HepG2 (cell line): ENCODE results near the gene TEDC2. TPM values are rescaled to one million over a fixed set of nuclear protein-coding genes. Genes with fewer than 3 reads are reported as not detected.
A peak's percentile ranks its signal among the peaks of the same experiment; 100 is the strongest.

ENCODE experiments used
- ASH2L ChIP-seq: fragments of 300-600, 200-600 bp; sonication (generic); IDR thresholded peaks from 2 replicates; pipeline ENCODE4 v1.7.0; 2017; ENCODE audit warnings: low read depth, mild to moderate bottlenecking, moderate library complexity, mixed read lengths, low read length; ENCODE audit not compliant: insufficient read length
- GZF1 ChIP-seq: sonication (generic); formaldehyde crosslinking; IDR thresholded peaks from 2 replicates; pipeline ENCODE4 v1.5.1; 2020; ENCODE audit warnings: mild to moderate bottlenecking, missing genetic modification reagents
- KDM2A ChIP-seq: sonication (generic); formaldehyde crosslinking; IDR thresholded peaks from 2 replicates; pipeline ENCODE4 v1.4.0; 2020; ENCODE audit warnings: low read depth, missing genetic modification reagents, borderline replicate concordance
- KLF11 ChIP-seq: IDR thresholded peaks from 2 replicates; pipeline ENCODE4 v1.6.1; 2016; ENCODE audit warnings: missing compliant biosample characterization
- MAFF ChIP-seq: IDR thresholded peaks from 2 replicates; pipeline ENCODE4 v1.6.1; 2011; ENCODE audit warnings: low read depth, low read length, improper control_type of control experiment
- MTA1 ChIP-seq: sonication (generic); formaldehyde crosslinking; IDR thresholded peaks from 2 replicates; pipeline ENCODE4 v1.4.0; 2020; ENCODE audit warnings: missing genetic modification reagents, mild to moderate bottlenecking, borderline replicate concordance
- TARDBP ChIP-seq: sonication (generic); formaldehyde crosslinking; IDR thresholded peaks from 2 replicates; pipeline ENCODE4 v1.8.0; 2022; ENCODE audit warnings: mild to moderate bottlenecking, missing genetic modification reagents
- ZFP36L2 ChIP-seq: sonication (generic); formaldehyde crosslinking; IDR thresholded peaks from 2 replicates; pipeline ENCODE4 v1.4.0; 2020; ENCODE audit warnings: missing genetic modification reagents
- ZFP62 ChIP-seq: sonication (generic); formaldehyde crosslinking; IDR thresholded peaks from 2 replicates; pipeline ENCODE4 v1.4.0; 2020; ENCODE audit warnings: missing genetic modification reagents
- ZFY ChIP-seq: sonication (generic); formaldehyde crosslinking; IDR thresholded peaks from 2 replicates; pipeline ENCODE4 v1.4.0; 2020; ENCODE audit warnings: missing genetic modification reagents
- ZNF350 ChIP-seq: sonication (generic); formaldehyde crosslinking; IDR thresholded peaks from 2 replicates; pipeline ENCODE4 v1.4.0; 2020; ENCODE audit warnings: mild to moderate bottlenecking, low read depth, missing genetic modification reagents, borderline replicate concordance
- ZNF547 ChIP-seq: sonication (generic); formaldehyde crosslinking; IDR thresholded peaks from 2 replicates; pipeline ENCODE4 v1.5.1; 2020; ENCODE audit warnings: mild to moderate bottlenecking, missing genetic modification reagents
- polyA plus RNA-seq, 8 experiments: library from polyadenylated mRNA; depleted of rRNA in 3 of 8; stranded (reverse) in 7 of 8; unstranded in 1 of 8; fragments of >200 nt; fragmentation: Illumina TruSeq in 4 of 8; extraction: Trizol in 4 of 8; gene quantifications; 2 replicates each; pipeline versions ENCODE4 v1.2.1 to v1.2.3, GENCODE V29; 2011 to 2016; ENCODE audit warnings: low read depth in 4 of 8, missing spikeins in 1 of 8, mixed read lengths in 1 of 8; ENCODE audit not compliant: insufficient read depth in 1 of 8
- total RNA-seq, 5 experiments: library from RNA; depleted of rRNA; stranded (reverse); fragments of >200 nt; fragmentation: Illumina TruSeq; extraction: Trizol; gene quantifications; 2 replicates each; pipeline ENCODE4 v1.2.3, GENCODE V29; 2016; ENCODE audit warnings: low read depth in 1 of 5
- TF ChIP-seq, protein P1 (sequence below): sonication (generic); formaldehyde crosslinking; IDR thresholded peaks from 2 replicates; pipeline ENCODE4 v1.9.0; 2021; ENCODE audit warnings: missing genetic modification reagents, mild to moderate bottlenecking, borderline replicate concordance
- TF ChIP-seq, protein P2 (sequence below): sonication (generic); formaldehyde crosslinking; IDR thresholded peaks from 2 replicates; pipeline ENCODE4 v1.4.0; 2020; ENCODE audit warnings: missing genetic modification reagents, borderline replicate concordance
- TF ChIP-seq, protein P3 (sequence below): sonication (generic); formaldehyde crosslinking; IDR thresholded peaks from 2 replicates; pipeline ENCODE4 v1.5.1; 2020; ENCODE audit warnings: missing genetic modification reagents, mild to moderate bottlenecking, borderline replicate concordance
- TF ChIP-seq, protein P4 (sequence below): sonication (generic); formaldehyde crosslinking; IDR thresholded peaks from 2 replicates; pipeline ENCODE4 v1.4.0; 2020; ENCODE audit warnings: missing genetic modification reagents, borderline replicate concordance
- TF ChIP-seq, protein P5 (sequence below): sonication (generic); formaldehyde crosslinking; IDR thresholded peaks from 2 replicates; pipeline ENCODE4 v1.8.0; 2022; ENCODE audit warnings: mild to moderate bottlenecking, missing genetic modification reagents, borderline replicate concordance

TEDC2 gene
- total and polyA plus RNA-seq, 2 of the 13 experiments (the other 11 are each of a cell fraction or from before 2014, with no cell fraction given) = 6.2 to 24.4 TPM

GRCh38 chr16:2429034-2429770 lies 30.7 kb upstream of the TEDC2 start, which contains the start of gene CCNF (continued):
- TF ChIP-seq, protein P1, sequence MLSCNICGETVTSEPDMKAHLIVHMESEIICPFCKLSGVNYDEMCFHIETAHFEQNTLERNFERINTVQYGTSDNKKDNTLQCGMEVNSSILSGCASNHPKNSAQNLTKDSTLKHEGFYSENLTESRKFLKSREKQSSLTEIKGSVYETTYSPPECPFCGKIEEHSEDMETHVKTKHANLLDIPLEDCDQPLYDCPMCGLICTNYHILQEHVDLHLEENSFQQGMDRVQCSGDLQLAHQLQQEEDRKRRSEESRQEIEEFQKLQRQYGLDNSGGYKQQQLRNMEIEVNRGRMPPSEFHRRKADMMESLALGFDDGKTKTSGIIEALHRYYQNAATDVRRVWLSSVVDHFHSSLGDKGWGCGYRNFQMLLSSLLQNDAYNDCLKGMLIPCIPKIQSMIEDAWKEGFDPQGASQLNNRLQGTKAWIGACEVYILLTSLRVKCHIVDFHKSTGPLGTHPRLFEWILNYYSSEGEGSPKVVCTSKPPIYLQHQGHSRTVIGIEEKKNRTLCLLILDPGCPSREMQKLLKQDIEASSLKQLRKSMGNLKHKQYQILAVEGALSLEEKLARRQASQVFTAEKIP = no peak
- TF ChIP-seq, protein P2, sequence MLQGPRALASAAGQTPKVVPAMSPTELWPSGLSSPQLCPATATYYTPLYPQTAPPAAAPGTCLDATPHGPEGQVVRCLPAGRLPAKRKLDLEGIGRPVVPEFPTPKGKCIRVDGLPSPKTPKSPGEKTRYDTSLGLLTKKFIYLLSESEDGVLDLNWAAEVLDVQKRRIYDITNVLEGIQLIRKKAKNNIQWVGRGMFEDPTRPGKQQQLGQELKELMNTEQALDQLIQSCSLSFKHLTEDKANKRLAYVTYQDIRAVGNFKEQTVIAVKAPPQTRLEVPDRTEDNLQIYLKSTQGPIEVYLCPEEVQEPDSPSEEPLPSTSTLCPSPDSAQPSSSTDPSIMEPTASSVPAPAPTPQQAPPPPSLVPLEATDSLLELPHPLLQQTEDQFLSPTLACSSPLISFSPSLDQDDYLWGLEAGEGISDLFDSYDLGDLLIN (CRISPR knock-in tag) = peak; percentile 42; the same call in 1 of the 2 replicates
- no peak for TF ChIP-seq GZF1 (CRISPR knock-in tag)
- TF ChIP-seq MTA1 (CRISPR knock-in tag) = no peak
- no peak for TF ChIP-seq KLF11 (CRISPR knock-in tag)
- TF ChIP-seq, protein P3, sequence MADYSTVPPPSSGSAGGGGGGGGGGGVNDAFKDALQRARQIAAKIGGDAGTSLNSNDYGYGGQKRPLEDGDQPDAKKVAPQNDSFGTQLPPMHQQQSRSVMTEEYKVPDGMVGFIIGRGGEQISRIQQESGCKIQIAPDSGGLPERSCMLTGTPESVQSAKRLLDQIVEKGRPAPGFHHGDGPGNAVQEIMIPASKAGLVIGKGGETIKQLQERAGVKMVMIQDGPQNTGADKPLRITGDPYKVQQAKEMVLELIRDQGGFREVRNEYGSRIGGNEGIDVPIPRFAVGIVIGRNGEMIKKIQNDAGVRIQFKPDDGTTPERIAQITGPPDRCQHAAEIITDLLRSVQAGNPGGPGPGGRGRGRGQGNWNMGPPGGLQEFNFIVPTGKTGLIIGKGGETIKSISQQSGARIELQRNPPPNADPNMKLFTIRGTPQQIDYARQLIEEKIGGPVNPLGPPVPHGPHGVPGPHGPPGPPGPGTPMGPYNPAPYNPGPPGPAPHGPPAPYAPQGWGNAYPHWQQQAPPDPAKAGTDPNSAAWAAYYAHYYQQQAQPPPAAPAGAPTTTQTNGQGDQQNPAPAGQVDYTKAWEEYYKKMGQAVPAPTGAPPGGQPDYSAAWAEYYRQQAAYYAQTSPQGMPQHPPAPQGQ (CRISPR knock-in tag) = no peak
- no peak for TF ChIP-seq ZFP62 (CRISPR knock-in tag)
- TF ChIP-seq ZFP36L2 (CRISPR knock-in tag) = no peak
- TF ChIP-seq, protein P4, sequence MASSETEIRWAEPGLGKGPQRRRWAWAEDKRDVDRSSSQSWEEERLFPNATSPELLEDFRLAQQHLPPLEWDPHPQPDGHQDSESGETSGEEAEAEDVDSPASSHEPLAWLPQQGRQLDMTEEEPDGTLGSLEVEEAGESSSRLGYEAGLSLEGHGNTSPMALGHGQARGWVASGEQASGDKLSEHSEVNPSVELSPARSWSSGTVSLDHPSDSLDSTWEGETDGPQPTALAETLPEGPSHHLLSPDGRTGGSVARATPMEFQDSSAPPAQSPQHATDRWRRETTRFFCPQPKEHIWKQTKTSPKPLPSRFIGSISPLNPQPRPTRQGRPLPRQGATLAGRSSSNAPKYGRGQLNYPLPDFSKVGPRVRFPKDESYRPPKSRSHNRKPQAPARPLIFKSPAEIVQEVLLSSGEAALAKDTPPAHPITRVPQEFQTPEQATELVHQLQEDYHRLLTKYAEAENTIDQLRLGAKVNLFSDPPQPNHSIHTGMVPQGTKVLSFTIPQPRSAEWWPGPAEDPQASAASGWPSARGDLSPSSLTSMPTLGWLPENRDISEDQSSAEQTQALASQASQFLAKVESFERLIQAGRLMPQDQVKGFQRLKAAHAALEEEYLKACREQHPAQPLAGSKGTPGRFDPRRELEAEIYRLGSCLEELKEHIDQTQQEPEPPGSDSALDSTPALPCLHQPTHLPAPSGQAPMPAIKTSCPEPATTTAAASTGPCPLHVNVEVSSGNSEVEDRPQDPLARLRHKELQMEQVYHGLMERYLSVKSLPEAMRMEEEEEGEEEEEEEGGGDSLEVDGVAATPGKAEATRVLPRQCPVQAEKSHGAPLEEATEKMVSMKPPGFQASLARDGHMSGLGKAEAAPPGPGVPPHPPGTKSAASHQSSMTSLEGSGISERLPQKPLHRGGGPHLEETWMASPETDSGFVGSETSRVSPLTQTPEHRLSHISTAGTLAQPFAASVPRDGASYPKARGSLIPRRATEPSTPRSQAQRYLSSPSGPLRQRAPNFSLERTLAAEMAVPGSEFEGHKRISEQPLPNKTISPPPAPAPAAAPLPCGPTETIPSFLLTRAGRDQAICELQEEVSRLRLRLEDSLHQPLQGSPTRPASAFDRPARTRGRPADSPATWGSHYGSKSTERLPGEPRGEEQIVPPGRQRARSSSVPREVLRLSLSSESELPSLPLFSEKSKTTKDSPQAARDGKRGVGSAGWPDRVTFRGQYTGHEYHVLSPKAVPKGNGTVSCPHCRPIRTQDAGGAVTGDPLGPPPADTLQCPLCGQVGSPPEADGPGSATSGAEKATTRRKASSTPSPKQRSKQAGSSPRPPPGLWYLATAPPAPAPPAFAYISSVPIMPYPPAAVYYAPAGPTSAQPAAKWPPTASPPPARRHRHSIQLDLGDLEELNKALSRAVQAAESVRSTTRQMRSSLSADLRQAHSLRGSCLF (CRISPR knock-in tag) = no peak
- no peak for TF ChIP-seq TARDBP (CRISPR knock-in tag)
- TF ChIP-seq ASH2L = peak; percentile 64
- no peak; the same call in 1 of the 2 replicates for TF ChIP-seq ZNF547 (CRISPR knock-in tag)
- TF ChIP-seq KDM2A (CRISPR knock-in tag) = peak; percentile 49; the same call in 1 of the 2 replicates
- TF ChIP-seq ZNF350 (CRISPR knock-in tag) = no peak; the same call in 1 of the 2 replicates
- TF ChIP-seq ZFY (CRISPR knock-in tag) = peak; percentile 36; the same call in 1 of the 2 replicates
- TF ChIP-seq, protein P5, sequence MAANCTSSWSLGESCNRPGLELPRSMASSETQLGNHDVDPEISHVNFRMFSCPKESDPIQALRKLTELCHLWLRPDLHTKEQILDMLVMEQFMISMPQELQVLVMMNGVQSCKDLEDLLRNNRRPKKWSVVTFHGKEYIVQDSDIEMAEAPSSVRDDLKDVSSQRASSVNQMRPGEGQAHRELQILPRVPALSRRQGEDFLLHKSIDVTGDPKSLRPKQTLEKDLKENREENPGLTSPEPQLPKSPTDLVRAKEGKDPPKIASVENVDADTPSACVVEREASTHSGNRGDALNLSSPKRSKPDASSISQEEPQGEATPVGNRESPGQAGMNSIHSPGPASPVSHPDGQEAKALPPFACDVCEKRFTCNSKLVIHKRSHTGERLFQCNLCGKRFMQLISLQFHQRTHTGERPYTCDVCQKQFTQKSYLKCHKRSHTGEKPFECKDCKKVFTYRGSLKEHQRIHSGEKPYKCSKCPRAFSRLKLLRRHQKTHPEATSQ = no peak
- TF ChIP-seq MAFF = no peak
